H9 (cell line): ENCODE results near the gene CHRNB4. TPM values are rescaled to one million over a fixed set of nuclear protein-coding genes. Genes with fewer than 3 reads are reported as not detected.

Source experiments
- DNase-seq: peaks from one replicate; pipeline ENCODE4 v3.0.0-alpha.2; 2017
- H2AFZ ChIP-seq: one replicate; pipeline ENCODE4 v1.6.1; 2013; ENCODE audit warnings: mild to moderate bottlenecking, low read length, control low read depth, moderate library complexity
- H2AK5ac ChIP-seq: 2 replicates; pipeline ENCODE4 v1.6.1; 2013; ENCODE audit warnings: low read length, control low read depth, mixed read lengths; ENCODE audit not compliant: insufficient read length
- H2BK120ac ChIP-seq: one replicate; pipeline ENCODE4 v1.6.1; 2013; ENCODE audit warnings: low read depth, mild to moderate bottlenecking, low read length, control low read depth, inconsistent platforms; ENCODE audit not compliant: poor library complexity, severe bottlenecking
- H2BK12ac ChIP-seq: 2 replicates; pipeline ENCODE4 v1.6.1; 2013; ENCODE audit warnings: low read length, control low read depth, mixed read lengths, low read depth; ENCODE audit not compliant: insufficient read length
- H2BK15ac ChIP-seq: 2 replicates; pipeline ENCODE4 v1.6.1; 2013; ENCODE audit warnings: low read depth, low read length, control low read depth
- H2BK20ac ChIP-seq: one replicate; pipeline ENCODE4 v1.6.1; 2013; ENCODE audit warnings: low read depth, mild to moderate bottlenecking, low read length, control low read depth, inconsistent platforms; ENCODE audit not compliant: poor library complexity, severe bottlenecking
- H2BK5ac ChIP-seq: 2 replicates; pipeline ENCODE4 v1.6.1; 2013; ENCODE audit warnings: low read length, control low read depth, mixed read lengths; ENCODE audit not compliant: insufficient read length
- H3K14ac ChIP-seq: 2 replicates; pipeline ENCODE4 v1.6.1; 2013; ENCODE audit warnings: low read length, control low read depth; ENCODE audit not compliant: insufficient read depth
- H3K18ac ChIP-seq: 2 replicates; pipeline ENCODE4 v1.6.1; 2013; ENCODE audit warnings: low read depth, mild to moderate bottlenecking, mixed read lengths, low read length, control low read depth; ENCODE audit not compliant: insufficient read length
- H3K23ac ChIP-seq: 2 replicates; pipeline ENCODE4 v1.6.1; 2013; ENCODE audit warnings: low read length, control low read depth, mixed read lengths, low read depth; ENCODE audit not compliant: insufficient read length
- H3K23me2 ChIP-seq: 2 replicates; pipeline ENCODE4 v1.6.1; 2013; ENCODE audit warnings: low read depth, mild to moderate bottlenecking, mixed read lengths, low read length, control low read depth; ENCODE audit not compliant: insufficient read length, poor library complexity, severe bottlenecking
- H3K27ac ChIP-seq: 2 replicates; pipeline ENCODE4 v1.5.1; 2013; ENCODE audit warnings: low read length, control low read depth, mixed read lengths, low read depth; ENCODE audit not compliant: insufficient read length
- H3K27me3 ChIP-seq: 2 replicates; pipeline ENCODE4 v1.6.1; 2013; ENCODE audit warnings: low read length, control low read depth, inconsistent platforms; ENCODE audit not compliant: insufficient read depth
- H3K4ac ChIP-seq: 2 replicates; pipeline ENCODE4 v1.6.1; 2013; ENCODE audit warnings: low read depth, mild to moderate bottlenecking, control low read depth, inconsistent platforms, low read length, moderate library complexity
- H3K4me1 ChIP-seq: 2 replicates; pipeline ENCODE4 v1.6.1; 2013; ENCODE audit warnings: low read length, control low read depth, inconsistent platforms; ENCODE audit not compliant: insufficient read depth
- H3K4me2 ChIP-seq: 2 replicates; pipeline ENCODE4 v1.6.1; 2013; ENCODE audit warnings: low read length, control low read depth, mixed read lengths; ENCODE audit not compliant: insufficient read length, insufficient read depth
- H3K56ac ChIP-seq: 2 replicates; pipeline ENCODE4 v1.6.1; 2013; ENCODE audit warnings: low read depth, mild to moderate bottlenecking, mixed read lengths, low read length, control low read depth; ENCODE audit not compliant: insufficient read length
- H3K79me1 ChIP-seq: 2 replicates; pipeline ENCODE4 v1.6.1; 2013; ENCODE audit warnings: low read depth, mild to moderate bottlenecking, moderate library complexity, low read length, control low read depth, inconsistent platforms; ENCODE audit not compliant: insufficient read depth, poor library complexity, severe bottlenecking
- H3K79me2 ChIP-seq: 2 replicates; pipeline ENCODE4 v1.6.1; 2013; ENCODE audit warnings: low read length, control low read depth, inconsistent platforms; ENCODE audit not compliant: insufficient read depth
- H3K9ac ChIP-seq: 2 replicates; pipeline ENCODE4 v1.6.1; 2013; ENCODE audit warnings: low read length, control low read depth, mixed read lengths; ENCODE audit not compliant: insufficient read length; ENCODE audit errors: extremely low read depth
- H3K9me3 ChIP-seq: one replicate; pipeline ENCODE4 v1.6.1; 2013; ENCODE audit warnings: low read depth, low read length, inconsistent platforms; ENCODE audit not compliant: control insufficient read depth
- H3T11ph ChIP-seq: one replicate; pipeline ENCODE4 v1.6.1; 2013; ENCODE audit warnings: mild to moderate bottlenecking, low read length, control low read depth, inconsistent platforms
- H4K20me1 ChIP-seq: one replicate; pipeline ENCODE4 v1.6.1; 2013; ENCODE audit not compliant: control insufficient read depth, insufficient read length, insufficient read depth
- H4K5ac ChIP-seq: 2 replicates; pipeline ENCODE4 v1.6.1; 2013; ENCODE audit warnings: low read depth, mild to moderate bottlenecking, mixed read lengths, low read length, control low read depth; ENCODE audit not compliant: insufficient read length
- H4K8ac ChIP-seq: replicated peaks from 2 replicates; pipeline ENCODE4 v1.6.1; 2013; ENCODE audit warnings: low read length, control low read depth, mixed read lengths, low read depth; ENCODE audit not compliant: insufficient read length
- H4K91ac ChIP-seq: 2 replicates; pipeline ENCODE4 v1.6.1; 2013; ENCODE audit warnings: low read depth, mild to moderate bottlenecking, moderate library complexity, mixed read lengths, low read length, control low read depth; ENCODE audit not compliant: insufficient read length
- H3K27ac Mint-ChIP-seq, 3 experiments: 2 replicates in 2 of 3; 3 replicates in 1 of 3; pipeline ENCODE4 v1.8.0; 2020 to 2021; ENCODE audit warnings: mixed read lengths in 3 of 3, mild to moderate bottlenecking in 1 of 3, moderate library complexity in 1 of 3
- H3K27me3 Mint-ChIP-seq: 2 replicates; pipeline ENCODE4 v1.8.0; 2021; ENCODE audit warnings: low read depth, mild to moderate bottlenecking, moderate library complexity, mixed read lengths
- H3K36me3 Mint-ChIP-seq, 3 experiments: 2 replicates in 2 of 3; 3 replicates in 1 of 3; pipeline ENCODE4 v1.8.0; 2020 to 2021; ENCODE audit warnings: low read depth in 3 of 3, mixed read lengths in 3 of 3; ENCODE audit not compliant: insufficient read depth in 1 of 3
- H3K4me1 Mint-ChIP-seq, 2 experiments: 2 replicates each; pipeline ENCODE4 v1.8.0; 2020; ENCODE audit warnings: mixed read lengths in 2 of 2
- H3K4me3 Mint-ChIP-seq, 2 experiments: 2 replicates in 1 of 2; 3 replicates in 1 of 2; pipeline ENCODE4 v1.8.0; 2020 to 2021; ENCODE audit warnings: mild to moderate bottlenecking in 2 of 2, mixed read lengths in 2 of 2, moderate library complexity in 1 of 2
- H3K9me3 Mint-ChIP-seq, 2 experiments: 2 replicates in 1 of 2; 3 replicates in 1 of 2; pipeline ENCODE4 v1.8.0; 2020; ENCODE audit warnings: mild to moderate bottlenecking in 2 of 2, mixed read lengths in 2 of 2, moderate library complexity in 1 of 2
- CTCF ChIP-seq: fragments of 200-600 bp; sonication (generic); conservative IDR thresholded peaks from 3 replicates; pipeline ENCODE4 v1.8.0; 2021; ENCODE audit warnings: antibody characterized with exemption, mild to moderate bottlenecking
- WGBS: extraction: QIAGEN DNeasy Blood & Tissue Kit; methylation state at CpG from one replicate; pipeline ENCODE4 v1.1.7; 2013; ENCODE audit warnings: missing lambda C conversion rate, low lambda C conversion rate, mixed read lengths; ENCODE audit not compliant: insufficient read length; ENCODE audit errors: extremely low coverage; 5-methylcytosine and 5-hydroxymethylcytosine counted together
- total RNA-seq: library from RNA; stranded (reverse); gene quantifications from 2 replicates; pipeline ENCODE4 v1.2.1, GENCODE V29; 2021

CHRNB4 gene
- total RNA-seq, 1 experiment from 2014 or later = 1.9 TPM

- Histone ChIP-seq H2BK20ac (no peak overlapping the region), H3K14ac (no peak overlapping the region), H3K27me3 (no peaks in the 10 kb centered on the region; the same call in 1 of the 2 replicates), H2BK5ac (no peak overlapping the region), H4K8ac (no peak overlapping the region), H3T11ph (no peak overlapping the region), H3K9me3 (no peaks in the 10 kb centered on the region), H3K23ac (no peak overlapping the region), H3K18ac (no peak overlapping the region), H3K4me1 (peaks cover 2% of the 10 kb centered on the region; the same call in 1 of the 2 replicates), H2BK15ac (no peak overlapping the region), H2BK12ac (no peak overlapping the region), H3K9ac (no peak overlapping the region), H3K79me2 (no peaks in the 10 kb centered on the region), H4K20me1 (no peaks in the 10 kb centered on the region), H2BK120ac (no peak overlapping the region), H3K56ac (no peak overlapping the region), H3K23me2 (no peaks in the 10 kb centered on the region), H3K4ac (no peak overlapping the region), H3K79me1 (no peaks in the 10 kb centered on the region), H4K91ac (no peak overlapping the region), H3K4me2 (no peak overlapping the region), H2AK5ac (no peak overlapping the region), H4K5ac (no peak overlapping the region), H2AFZ (no peak overlapping the region), H3K27ac (no peak overlapping the region)
- Mint-ChIP-seq H3K4me3 (no peak overlapping the region), H3K27me3 (peaks cover 38% of the 10 kb centered on the region), H3K36me3 (no peaks in the 10 kb centered on the region), H3K4me1 (peaks cover 54 to 60% of the 10 kb centered on the region in 2 experiments), H3K27ac (no peak overlapping the region), H3K9me3 (no peaks in the 10 kb centered on the region)
- no CpG with 5 or more reads among the region's 4 CpGs for WGBS
- TF ChIP-seq CTCF = no peak
- no peak for DNase-seq
Observed at GRCh38 chr15:78675206-78675605, 34.2 kb upstream of the CHRNB4 start.
